Hindlimb muscle (tissue), 1 donor: ENCODE results near the gene LRTM2. TPM values are rescaled to one million over a fixed set of nuclear protein-coding genes. Genes with fewer than 3 reads are reported as not detected.

Experiments
- DNase-seq: peaks from one replicate; pipeline ENCODE4 v3.0.0-alpha.2; 2013
- polyA plus RNA-seq: library from polyadenylated mRNA; unstranded; fragments of 120-200 nt; gene quantifications from one replicate; pipeline ENCODE4 v1.2.1, GENCODE V29; 2013; ENCODE audit not compliant: insufficient read length

Gene LRTM2
- polyA plus RNA-seq, 1 donor: 0.31 TPM

DNA sequence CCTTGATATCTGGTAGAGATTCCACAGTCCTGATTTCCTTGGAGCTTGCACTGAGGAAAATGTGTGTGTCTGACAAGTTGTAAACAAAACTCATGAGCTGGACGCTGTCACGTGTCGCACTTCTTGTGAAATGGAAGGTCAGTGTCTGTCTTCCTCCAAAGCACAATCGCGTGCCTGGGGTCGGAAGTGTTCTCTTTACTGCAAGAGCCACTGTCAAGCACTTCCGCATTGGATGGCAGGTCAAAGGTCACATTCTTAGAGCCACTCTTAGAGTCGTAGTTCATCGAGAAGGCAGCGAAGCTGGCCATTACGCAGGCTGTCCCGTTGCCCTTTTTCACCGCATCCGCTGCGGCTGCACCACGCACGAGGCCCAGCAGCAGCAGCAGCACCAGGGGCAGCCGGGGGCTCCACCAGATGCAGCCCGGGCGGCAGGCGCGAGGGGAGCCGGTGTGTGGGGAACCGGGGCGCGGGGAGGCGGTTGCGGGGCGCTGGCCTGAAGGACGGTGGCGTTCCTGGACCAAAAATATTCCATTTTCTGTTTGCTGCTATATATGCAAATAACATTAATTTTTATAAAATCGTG is 45.0 kb downstream of the LRTM2 start:
- DNase-seq: no peak

DNA sequence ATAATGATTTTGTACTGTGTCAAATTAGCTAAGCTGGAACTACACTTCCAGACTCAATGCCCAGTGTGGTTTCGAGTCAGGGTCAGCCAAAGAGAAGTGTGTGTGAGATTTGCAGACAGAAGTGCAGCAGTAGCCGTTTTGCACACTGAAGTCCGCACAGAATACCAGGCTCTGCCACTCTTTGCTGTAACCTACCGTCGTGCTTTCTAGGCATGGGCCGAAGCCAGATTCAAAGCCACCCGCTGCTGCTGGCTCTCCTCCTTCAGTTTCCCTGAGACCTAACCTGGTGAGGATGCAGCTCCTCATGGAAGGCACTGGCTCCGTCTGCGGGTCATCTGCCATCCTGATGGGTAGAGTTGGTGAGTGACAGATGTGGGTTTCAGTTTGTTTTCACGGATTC is 48.8 kb downstream of the LRTM2 start:
- DNase-seq: no peak

DNA sequence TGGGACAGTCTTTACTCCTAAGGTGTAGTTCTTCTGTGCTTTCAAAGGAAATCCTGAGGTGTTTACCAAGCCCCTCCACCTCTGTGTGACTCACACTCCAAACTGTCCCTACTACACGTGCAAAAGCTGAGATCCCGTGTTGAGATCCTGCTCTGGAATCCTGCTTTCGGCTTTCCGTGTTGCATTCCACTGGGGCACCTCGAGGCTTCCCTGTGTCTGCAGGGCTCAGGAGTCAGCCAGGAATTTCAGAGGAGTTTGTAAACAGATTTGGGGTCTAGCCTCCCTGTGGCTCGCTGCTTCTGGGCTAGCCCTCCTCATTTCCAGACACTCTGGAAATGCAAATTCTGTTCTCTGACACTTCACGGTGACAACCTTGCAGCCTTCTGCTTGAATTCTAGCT is 49.7 kb downstream of the LRTM2 start:
- DNase-seq: no peak

DNA sequence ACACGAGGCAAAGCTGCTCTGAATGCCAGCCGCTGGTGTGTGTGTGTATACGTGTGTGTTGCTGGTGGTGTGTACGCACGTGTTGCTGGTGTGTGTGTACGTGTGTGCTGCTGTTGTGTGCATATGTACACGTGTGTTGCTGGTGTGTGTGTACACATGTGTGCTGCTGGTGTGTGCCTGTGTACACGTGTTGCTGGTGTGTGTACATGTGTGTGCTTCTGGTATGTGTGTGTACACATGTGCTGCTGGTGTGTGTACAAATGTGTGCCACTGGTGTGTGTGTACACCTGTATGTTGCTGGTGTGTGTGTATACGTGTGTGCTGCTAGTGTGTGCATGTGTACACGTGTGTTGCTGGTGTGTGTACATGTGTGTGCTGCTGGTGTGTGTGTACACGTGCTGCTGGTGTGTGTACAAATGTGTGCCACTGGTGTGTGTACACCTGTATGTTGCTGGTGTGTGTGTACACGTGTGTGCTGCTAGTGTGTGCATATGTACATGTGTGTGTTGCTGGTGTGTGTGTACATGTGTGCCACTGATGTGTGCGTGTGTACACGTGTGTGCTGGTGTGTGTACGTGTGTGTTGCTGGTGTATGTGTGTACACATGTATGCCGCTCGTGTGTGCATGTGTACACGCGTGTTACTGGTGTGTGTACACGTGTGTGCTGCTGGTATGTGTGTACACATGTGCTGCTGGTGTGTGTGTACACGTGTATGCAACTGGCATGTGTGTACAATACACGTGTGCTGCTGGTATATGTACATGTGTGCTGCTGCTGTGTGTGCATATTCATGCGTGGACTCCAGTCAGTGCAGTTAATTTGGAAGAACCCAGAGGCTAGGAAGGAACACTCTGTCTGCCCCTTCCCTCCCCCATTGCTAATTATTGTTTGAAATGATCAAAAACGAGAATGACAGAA is 50.9 kb downstream of the LRTM2 start:
- DNase-seq: no peak

DNA sequence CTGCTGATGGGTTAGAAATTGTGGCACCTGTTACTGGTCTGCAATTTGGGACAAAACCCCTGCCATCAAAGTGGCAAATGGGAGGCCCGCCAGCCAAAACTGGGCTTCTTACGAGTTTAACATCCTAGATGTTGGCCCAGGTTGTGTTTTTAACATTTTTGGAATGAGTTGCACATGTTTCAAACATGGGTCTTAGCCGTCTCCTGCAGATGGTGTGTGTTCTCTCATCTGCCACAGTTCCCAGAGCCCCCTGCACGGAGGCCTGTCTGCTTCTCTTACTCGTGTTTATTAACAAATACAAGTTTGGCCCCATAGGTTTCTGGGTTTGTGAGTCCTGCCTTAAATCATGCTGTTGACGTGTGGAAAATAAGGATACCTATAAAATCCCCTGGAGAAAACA is 51.6 kb downstream of the LRTM2 start:
- DNase-seq: no peak

DNA sequence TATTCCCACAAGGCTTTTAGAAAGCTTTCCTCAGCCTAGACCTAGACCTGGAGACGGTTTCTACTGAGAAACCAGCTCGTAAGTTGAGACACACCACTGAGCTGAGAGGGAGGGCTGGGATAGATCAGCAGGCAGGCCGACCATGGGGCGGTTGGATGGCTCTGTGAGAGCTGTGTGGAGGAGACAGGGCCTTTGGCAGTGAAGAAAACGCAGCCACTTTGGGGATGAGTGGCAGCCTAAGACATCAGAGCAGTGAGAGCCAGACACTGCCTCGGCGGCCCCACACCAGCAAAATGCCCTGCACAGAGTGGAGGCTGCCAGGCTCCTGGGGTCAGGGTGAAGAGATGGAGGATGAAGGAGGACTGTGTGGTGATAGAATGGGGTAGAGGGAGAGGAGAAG is 52.1 kb downstream of the LRTM2 start:
- no peak for DNase-seq

DNA sequence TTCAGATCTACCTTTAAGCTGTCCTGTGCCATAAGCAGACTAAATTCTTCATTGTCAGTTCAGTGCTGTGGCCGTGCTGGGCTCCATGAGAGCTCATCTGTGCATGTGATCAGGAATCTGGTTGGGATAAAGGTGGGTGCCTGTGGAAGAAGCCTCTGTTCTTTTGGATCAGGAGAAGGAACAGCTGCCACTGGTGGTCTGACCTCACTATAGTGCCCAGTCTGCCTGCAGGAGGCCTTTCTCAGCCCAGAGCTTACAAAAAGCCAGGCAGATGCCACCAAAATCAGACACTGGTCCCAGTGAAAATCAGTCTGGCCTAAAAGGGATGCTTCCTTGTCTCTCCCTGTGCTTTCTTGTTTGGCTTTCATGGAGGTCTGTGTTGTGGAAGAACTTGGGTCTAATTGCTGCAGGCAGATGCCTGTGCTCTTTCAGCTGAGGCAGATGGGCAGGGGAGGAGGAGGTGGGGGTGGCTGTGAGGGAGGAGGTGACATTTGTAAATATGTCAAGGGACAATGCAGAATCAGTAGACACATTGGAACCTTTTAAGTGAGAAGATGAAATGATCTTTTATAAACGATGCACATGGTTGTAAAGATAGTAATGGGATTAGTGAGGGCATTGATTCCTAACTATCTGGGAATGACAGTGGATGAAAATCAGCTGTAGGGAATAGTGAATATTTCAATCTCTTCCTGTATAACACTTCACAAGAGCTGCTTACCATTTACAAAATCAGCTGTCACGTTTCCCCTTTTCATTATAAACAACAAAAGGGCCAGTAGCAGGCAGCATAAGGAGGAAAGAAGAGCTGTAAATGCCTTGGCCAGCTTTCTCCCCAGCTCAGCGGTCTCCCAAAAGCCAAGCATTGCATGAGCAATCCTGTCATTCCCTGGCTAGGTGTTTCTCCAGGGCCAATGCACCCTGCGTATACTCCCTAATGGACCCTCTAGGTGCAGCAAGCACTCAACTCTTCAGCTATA is 53.5 kb downstream of the LRTM2 start:
- DNase-seq: no peak

DNA sequence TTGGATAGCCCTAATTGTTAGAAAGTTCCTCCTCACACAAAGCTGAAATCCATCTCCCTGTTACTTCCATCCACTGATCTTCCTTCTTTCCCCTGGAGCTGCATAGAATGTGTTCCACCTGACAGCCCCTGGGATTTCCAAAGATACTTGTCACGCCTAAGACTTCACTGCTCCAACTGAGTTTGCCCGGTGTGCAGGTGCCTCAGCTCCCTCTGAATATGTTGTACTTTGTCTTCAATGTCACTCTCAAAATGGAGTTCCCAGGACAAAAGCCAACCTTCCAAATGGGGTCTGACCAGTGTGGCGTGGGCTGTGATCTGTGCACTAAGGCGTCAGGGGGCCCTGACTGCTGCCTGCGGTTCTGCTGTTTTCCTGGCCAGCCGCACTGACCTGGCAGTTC is 55.2 kb downstream of the LRTM2 start:
- no peak for DNase-seq

DNA sequence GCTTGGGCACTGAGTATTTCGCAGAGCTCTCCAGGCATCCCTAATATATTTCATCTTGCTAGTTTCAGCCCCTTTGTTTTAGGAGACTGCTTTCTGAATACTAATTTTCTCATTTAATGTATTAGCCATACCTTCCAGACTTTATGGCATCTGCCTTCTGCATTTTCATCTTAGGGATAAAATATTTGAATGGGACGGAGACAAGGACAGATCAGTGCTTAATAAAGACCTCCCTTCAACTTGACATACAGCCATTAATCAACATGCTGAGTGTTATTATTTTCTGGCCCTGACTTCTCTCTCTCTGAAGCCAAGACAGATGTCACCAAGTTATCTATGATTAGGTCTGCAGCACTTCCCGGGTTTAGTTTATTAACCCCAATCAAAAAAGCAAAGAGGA is 55.7 kb downstream of the LRTM2 start:
- no peak for DNase-seq

DNA sequence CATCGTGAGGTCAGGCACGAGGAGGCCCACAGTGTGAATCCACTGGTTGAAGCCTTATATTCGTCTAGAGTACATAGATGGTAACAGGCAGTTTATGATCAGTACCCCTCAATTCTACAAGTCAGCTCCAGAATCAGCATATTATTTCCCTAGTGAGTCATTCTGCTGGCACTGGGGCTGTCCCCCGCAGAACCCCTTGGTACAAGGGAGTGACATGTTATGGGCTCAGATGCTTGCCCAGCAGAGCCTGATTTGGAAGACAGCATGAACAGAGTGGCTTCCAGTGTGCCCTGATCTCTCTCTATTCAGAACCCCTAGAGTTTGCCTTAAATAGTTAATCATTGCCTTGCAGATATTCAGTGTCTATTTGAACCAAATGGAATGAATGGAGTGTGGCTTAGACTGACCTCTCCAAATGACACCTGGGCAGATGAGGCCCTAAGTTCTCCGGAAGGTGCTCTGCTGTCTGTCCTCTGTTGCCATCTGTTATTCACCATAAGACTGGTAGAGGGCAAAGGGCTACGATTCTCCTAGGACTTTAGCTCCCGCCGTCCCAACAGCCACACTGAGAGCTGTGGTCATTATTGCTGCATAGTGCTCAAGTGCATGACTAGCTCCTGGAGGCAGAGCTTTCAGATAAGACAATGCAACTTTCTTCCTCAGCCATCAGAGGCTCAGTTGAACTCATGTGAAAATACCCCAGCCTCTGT is 57.0 kb downstream of the LRTM2 start:
- DNase-seq: no peak

DNA sequence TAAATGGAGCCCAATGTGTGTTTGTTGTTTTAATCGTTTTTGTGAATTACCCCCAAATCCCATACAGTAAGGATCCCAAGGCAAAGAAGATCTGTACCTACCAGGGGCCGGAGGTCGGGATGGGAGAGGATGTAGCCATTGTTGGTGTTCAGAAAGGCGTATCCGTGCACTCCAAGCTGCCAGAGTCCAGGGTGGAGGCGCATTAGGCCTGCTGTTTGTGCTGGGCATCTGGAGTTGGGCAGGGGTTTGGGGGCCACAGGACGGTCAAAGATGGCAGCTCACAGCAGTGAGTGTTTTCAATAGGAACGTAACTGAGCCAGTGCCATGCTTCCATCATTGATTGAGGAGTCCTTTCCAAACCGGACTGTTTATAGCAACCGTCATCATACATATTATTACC is 57.8 kb downstream of the LRTM2 start:
- no peak for DNase-seq

DNA sequence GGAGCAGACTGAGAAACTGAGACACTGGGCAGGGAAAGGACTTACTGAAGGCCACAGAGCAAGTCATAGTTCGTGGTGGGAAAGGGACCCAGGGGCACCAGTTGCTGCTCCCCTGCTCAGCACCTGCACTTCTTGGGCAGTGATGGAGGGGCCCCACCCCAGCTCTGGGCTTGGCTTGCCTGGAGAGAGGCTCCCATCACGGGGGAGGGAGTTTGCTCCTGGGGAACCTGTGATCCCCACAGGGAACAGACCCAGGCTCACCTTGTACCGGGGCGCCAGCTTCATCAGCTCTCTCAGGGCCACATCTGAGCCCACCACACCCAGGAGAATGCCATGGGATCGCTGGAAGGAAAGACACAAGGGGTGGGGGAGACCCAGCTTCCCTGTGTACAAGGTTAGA is 58.3 kb downstream of the LRTM2 start:
- DNase-seq: no peak

DNA sequence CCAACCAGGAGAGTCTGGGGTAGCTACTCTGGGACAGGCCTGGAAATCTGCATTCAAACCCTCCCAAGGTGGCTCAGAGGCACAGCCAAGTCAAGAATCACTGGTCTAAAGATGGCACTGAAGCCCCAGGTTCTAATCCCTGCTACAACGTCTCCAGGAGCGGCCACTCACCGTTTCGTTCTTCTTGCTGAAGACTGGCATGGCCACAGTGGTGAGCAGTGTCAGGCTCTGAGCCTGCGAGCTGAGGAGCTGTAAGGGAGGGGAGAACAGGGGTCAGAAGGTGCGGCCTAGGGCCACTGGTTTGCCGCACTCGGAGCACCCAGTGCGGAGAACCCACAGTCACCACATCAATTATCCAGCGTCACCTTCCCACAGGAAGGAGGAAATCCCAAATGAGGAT is 59.3 kb downstream of the LRTM2 start:
- no peak for DNase-seq

DNA sequence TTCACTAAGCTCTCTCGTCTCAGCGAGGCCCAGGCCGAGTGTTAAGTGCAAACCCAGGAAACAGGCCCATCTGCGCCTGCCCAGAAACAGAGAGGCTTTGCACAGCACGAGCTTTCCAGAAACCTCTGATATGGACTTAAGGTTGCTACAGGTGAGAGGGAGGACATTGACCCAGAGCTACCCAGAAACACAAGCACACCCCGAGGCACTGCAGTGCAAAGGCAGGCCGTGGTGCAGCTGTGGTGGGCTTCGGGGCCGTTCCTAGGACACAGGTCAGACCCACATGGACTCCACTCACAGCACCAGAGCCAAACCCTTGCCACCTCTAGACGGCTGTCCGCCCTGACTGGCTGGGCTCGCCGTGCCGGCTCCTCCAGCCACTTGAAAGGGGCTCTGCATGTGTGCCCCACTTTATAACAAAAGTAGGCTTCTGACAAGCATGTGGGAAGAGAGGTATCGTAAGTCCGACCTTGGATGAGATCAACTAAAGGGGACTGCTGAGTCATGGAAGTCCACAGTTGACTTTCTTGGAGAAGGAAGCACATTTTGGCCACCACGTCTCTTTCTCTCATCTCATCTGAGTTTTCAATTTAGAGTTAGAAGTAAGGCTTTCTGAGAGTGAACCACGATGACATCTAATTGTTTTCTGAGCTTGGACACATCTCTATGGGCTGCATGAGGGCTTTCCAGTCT is 59.9 kb downstream of the LRTM2 start:
- no peak for DNase-seq

DNA sequence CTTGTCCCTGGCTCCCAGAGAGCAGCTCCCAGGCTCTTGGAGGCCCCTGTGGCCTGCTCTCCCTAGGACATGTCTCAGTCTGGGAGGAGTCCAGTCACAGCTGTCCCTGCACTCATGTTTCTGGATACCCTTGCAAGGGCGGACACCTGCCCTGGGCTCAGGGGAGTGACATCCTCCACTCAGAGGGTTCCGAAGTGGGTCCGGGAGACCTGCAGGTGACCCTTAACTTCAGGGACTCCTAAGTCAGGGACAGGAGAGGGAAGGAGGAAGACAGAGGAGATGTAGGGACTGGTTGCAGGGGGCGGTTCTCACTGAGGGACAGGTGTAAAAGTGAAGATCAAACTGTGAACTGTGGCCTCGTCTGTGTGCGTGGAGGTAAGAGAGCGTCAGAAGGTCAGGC is 60.5 kb downstream of the LRTM2 start:
- no peak for DNase-seq

DNA sequence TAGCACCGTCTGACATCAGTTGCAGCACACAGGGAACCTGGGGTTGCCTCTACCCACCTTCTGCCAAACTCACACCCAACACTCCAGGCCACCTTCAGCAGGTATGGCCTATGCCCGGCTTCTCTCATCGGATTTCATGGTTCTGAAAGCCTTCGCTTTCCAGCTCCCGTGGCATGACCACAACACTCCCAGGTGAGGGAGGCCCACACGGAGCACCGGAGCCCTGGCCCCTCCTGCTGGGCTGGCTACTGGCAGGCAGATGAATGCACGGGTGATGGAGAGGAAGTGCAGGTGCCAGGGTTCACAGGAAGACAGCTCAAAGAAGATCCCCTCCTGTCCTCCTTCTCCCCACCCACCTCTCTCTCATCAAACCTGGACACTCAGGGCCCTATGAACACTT is 60.9 kb downstream of the LRTM2 start:
- DNase-seq: no peak

DNA sequence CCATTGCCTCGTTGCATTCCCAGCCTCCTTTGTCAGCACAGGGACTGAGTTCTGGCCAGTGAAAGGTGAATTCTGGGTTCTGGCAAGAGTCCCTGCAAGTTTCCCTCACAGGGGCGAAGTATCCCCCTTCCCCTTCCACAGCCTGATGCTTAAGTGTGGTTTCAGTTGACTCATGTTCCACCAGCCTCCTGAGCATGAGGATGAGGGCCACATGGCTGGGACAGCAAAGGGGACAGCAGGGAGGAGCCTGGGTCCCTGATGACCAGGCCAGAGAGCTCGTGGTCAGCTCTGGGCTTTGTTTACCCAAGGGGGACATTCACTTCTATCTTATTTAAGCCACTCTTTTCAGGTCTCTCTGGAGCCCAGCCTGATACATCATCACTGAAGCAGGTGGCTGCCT is 61.6 kb downstream of the LRTM2 start:
- no peak for DNase-seq

DNA sequence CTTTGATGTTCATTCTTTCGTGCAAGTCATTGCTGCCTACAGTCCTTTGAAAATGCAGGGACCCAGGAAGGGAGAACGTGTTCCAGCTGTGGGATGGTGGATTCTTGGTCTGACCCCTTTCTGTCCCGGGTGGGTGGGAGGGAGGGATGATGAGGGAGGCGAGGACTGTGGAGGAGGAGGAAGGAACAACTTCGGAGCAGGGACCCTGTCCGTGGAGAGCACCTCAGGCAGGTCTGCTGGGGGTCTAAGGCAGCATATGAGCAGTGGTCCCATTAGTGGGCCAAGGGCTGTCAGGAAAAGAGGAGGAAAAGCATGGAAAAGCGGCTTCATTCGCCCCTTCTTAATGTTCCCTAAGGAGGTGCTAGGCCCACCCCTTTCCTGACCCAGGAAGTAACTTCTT is 62.0 kb downstream of the LRTM2 start:
- no peak for DNase-seq

DNA sequence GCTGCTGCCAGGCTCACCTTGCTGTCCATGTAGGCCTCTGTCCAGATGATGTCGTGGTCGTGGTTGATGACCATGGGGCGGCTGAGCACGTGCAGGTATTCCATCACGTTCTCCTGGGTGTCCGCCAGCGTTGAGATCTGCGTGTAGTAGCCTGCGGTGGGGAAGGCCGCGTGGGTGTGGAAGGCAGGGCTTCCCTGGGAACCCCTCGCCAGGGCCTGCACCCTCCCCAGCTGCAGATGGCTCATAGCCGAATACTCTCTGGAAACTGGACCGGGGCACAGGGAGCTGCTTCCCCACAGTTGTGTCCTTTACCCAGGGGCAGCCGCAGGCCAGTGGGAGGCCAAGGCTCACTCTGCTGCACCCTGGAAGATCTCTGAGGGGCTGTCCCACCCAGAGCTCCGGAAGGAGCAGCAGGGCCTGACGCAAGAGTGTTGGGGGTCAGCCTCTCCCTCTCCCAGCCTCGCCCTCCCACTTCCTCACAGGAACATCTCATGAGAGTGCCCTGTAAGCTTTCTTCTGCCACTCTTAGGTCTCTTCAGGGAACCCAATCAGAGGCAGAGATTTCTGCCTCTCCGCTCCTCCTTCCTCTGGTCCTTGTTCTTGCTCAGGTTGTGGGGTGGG is 62.6 kb downstream of the LRTM2 start:
- no peak for DNase-seq

DNA sequence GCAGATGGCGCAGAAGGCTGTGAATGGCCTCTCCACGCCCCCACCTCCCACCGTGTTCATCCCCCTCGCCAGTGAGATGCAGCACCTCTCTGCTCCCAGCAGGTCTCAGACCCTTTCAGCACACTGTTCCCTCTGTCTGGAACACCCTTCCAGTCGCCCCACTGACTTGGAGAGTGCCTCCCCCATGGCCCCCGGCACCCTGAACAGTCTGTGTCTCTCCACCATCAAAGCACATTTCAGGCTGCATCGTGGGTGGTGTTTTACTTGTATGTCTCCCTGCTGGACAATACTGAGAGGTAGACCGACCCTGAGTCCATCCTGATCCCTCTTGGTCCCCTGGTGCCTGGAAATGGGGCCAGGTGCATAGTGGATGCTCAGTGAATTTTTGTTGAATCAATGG is 63.1 kb downstream of the LRTM2 start:
- no peak for DNase-seq

DNA sequence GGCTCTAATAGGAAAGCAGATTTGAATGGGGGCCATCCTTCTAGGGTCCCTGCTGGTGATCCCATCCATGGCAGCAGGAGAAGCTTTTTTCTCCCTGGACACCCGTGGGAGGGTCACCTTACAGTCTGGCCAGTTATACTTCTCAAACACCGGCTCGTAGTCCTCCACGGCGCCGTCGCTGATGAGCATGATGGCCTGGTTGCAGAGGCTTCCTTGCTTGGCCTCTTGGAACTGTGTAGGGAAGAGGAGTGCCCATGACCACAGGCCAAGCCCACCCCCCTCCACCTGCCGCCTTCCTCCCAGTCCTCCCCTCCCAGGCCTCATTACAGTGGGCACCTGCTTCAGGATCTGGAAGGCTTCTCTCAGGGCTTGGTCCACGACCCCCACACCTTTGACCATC is 64.3 kb downstream of the LRTM2 start:
- no peak for DNase-seq
